ENCODE measurements around the gene DMRT1. TPM values are rescaled to one million over a fixed set of nuclear protein-coding genes. Genes with fewer than 3 reads are reported as not detected.

DMRT1 gene
- total and polyA plus RNA-seq, 9 donors = not detected

DNA sequence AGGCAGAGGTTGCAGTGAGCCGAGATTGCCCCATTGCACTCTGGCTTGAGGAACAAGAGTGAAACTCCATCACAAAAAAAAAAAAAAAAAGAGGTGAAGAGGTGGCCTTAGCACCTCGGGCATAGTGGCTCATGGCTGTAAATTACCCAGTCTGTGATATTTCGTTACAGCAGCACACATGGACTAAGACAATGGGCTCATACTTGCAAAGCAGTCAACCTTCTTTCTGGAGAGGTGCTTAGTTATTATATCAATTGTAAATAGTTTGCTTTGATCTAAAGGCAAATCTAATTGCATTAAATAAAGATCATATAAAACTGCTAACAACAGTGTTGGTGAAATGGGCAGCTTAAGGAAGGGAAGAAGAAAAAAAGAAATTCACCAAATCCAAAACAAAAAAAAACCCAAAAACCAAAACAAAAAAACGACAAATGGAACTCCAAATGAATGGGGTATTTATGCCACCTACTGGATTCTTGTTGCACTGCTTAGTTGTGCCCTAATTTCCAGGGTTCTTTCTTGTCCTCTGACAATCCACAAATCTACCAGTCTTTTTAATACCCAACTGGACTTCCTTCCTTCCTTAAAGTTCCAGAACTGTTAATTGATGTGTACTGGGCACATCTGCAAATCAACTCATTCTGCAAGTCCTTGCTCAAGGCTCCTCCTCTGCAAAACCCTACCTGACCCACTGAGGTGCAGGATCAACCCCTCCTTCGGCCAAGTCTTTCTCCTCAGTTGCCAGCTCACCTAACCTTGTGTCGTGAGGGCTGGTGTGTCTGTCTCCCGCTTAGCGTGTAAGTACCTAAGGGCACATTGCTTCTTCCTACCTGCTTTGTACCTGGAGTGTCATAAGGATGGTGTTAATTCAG is 35.0 kb upstream of the DMRT1 start:
- no peak overlapping the region for H3K4me3 ChIP-seq
- no peaks in the 10 kb centered on the region for H3K27me3 ChIP-seq
- no peak overlapping the region for H3K27ac ChIP-seq
- no peak for DNase-seq
- no peaks in the 10 kb centered on the region for H3K9me3 ChIP-seq
- no peak for TF ChIP-seq POLR2A (IDR thresholded peaks at IDR 0.05)
- no peak for TF ChIP-seq EP300 (IDR thresholded peaks at IDR 0.05)
- TF ChIP-seq, protein P1, sequence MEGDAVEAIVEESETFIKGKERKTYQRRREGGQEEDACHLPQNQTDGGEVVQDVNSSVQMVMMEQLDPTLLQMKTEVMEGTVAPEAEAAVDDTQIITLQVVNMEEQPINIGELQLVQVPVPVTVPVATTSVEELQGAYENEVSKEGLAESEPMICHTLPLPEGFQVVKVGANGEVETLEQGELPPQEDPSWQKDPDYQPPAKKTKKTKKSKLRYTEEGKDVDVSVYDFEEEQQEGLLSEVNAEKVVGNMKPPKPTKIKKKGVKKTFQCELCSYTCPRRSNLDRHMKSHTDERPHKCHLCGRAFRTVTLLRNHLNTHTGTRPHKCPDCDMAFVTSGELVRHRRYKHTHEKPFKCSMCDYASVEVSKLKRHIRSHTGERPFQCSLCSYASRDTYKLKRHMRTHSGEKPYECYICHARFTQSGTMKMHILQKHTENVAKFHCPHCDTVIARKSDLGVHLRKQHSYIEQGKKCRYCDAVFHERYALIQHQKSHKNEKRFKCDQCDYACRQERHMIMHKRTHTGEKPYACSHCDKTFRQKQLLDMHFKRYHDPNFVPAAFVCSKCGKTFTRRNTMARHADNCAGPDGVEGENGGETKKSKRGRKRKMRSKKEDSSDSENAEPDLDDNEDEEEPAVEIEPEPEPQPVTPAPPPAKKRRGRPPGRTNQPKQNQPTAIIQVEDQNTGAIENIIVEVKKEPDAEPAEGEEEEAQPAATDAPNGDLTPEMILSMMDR (IDR thresholded peaks at IDR 0.05) = peak; percentile 14 to 38 (median 20)
- no peaks in the 10 kb centered on the region for H3K4me1 ChIP-seq (ENCODE audit: insufficient read depth)
- H3K36me3 ChIP-seq = no peaks in the 10 kb centered on the region
- intact Hi-C loops (cut with DNase I) = loop anchor here in 1 of 4 donors (10.0 kb wide), 1 partner anchor 422 kb away; no protein-coding TSS in a partner anchor
- 60 to 65% (median 61%) methylated on average over 8 of the region's 8 CpGs for WGBS, 3 donors

- no peak for DNase-seq
- H3K27me3 ChIP-seq = no peaks in the 10 kb centered on the region
- H3K36me3 ChIP-seq = no peaks in the 10 kb centered on the region
- H3K4me1 ChIP-seq (ENCODE audit: insufficient read depth) = no peaks in the 10 kb centered on the region
- no peak overlapping the region for H3K4me3 ChIP-seq
- TF ChIP-seq EP300 (IDR thresholded peaks at IDR 0.05) (no peak), POLR2A (IDR thresholded peaks at IDR 0.05) (no peak)
- TF ChIP-seq, protein P1 (IDR thresholded peaks at IDR 0.05) = no peak
- intact Hi-C loops (cut with DNase I) = no loop called here
- WGBS, 3 donors = 61 to 76% (median 67%) methylated on average over 6 of the region's 6 CpGs
- no peaks in the 10 kb centered on the region for H3K9me3 ChIP-seq
- H3K27ac ChIP-seq = no peak overlapping the region
Measured at GRCh38 chr9:811106-811531, 30.4 kb upstream of the DMRT1 start.

DNA sequence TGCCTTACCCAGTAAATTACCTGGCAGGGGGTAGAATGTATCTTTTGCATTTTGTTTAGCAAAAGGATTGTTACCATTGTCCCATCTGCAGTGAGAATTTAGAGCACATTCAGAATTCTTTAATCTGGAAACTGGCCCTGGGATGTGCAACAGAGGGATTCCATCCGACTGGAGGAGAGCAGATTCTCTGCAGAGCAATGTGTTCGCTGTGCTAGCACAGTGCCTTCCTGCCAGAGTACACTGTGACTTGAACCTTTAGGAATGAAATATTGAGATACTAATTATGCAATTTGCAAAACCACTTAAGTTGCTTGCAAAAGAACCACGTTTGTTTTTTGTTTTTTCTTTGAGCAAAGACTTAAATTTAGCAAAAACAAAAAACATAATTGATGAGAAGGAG is 22.5 kb upstream of the DMRT1 start:
- no peak for DNase-seq
- Histone ChIP-seq H3K27me3 (no peaks in the 10 kb centered on the region), H3K4me3 (no peak overlapping the region), H3K9me3 (no peaks in the 10 kb centered on the region), H3K36me3 (no peaks in the 10 kb centered on the region), H3K27ac (no peak overlapping the region), H3K4me1 (ENCODE audit: insufficient read depth) (no peaks in the 10 kb centered on the region)
- TF ChIP-seq, protein P1 (IDR thresholded peaks at IDR 0.05) = no peak
- TF ChIP-seq POLR2A (IDR thresholded peaks at IDR 0.05) (no peak), EP300 (IDR thresholded peaks at IDR 0.05) (no peak)
- 4 to 6% (median 6%) methylated on average over 3 of the region's 3 CpGs for WGBS, 3 donors
- intact Hi-C loops (cut with DNase I) = no loop called here

- intact Hi-C loops (cut with DNase I) = no loop called here
- H3K9me3 ChIP-seq = no peaks in the 10 kb centered on the region
- H3K27me3 ChIP-seq = no peaks in the 10 kb centered on the region
- DNase-seq = no peak
- no peaks in the 10 kb centered on the region for H3K36me3 ChIP-seq
- no peaks in the 10 kb centered on the region for H3K4me1 ChIP-seq (ENCODE audit: insufficient read depth)
- no peak overlapping the region for H3K27ac ChIP-seq
- no peak overlapping the region for H3K4me3 ChIP-seq
- 53 to 65% (median 62%) methylated on average over 25 to 26 of the region's 26 CpGs for WGBS, 3 donors
- TF ChIP-seq EP300 (IDR thresholded peaks at IDR 0.05) (no peak), POLR2A (IDR thresholded peaks at IDR 0.05) (no peak)
- TF ChIP-seq, protein P1 (IDR thresholded peaks at IDR 0.05) = no peak
Measured at GRCh38 chr9:826500-827280, 14.8 kb upstream of the DMRT1 start.
